ENCODE measurements around the gene ABCC8. TPM values are rescaled to one million over a fixed set of nuclear protein-coding genes. Genes with fewer than 3 reads are reported as not detected.

The ABCC8 gene
- total RNA-seq, 4 donors from 2014 or later, result 0.40 to 4.0 (median 3.5) TPM

DNA sequence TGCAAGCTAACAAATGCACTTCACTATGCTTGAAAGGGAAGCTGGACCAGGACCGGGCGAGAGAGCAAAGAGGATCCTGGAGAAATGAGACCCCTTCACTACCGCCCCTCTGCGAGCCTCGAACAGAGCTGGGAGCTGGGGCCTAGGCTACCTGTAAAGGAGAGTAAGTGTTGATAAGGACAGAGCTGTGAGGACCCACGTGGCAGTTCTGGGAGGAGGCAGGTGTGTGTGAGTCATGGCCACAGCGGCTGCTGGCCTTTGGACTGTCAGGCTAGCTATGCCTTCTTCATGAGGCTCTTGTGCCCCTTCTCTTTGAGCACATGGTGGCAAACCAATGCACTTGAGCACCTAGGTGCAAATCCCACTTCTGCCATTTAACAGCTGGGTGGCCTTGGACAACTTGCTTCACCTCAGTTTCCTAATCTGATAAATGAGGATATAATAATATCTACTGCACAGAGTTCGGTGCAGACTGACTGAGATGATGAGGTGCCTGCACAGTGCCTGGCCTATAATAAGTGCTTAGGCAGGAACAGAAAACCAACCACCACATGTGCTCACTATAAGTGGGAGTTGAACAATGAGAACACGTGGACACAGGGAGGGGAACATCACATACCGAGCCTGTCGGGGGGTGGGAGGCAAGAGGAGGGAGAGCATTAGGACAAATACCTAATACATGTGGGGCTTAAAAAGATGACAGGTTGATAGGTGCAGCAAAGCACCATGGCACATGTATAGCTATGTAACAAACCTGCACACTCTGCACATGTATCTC, 52.9 kb downstream of the ABCC8 start:
- no peaks in the 10 kb centered on the region for H3K36me3 ChIP-seq
- H3K4me1 ChIP-seq, result peaks cover 0 to 3% (median 2%) of the 10 kb centered on the region in 4 donors
- H3K9me3 ChIP-seq, result no peaks in the 10 kb centered on the region
- WGBS, 2 donors (ENCODE audit: low coverage in 1 of 2), result 66 to 84% methylated on average over 5 to 11 of the region's 11 CpGs
- peaks cover 11% of the 10 kb centered on the region for H3K27me3 ChIP-seq
- peak; percentile 72 for DNase-seq
- no peak overlapping the region for H3K4me3 ChIP-seq
- in situ Hi-C loops (cut with MboI; ENCODE audit: low pct_ligation_motif_present in 1 of 4, low pct_unique_long_range_greater_than_20kb in 1 of 4, low sequenced_read_pairs in 3 of 4) (no loop called here), intact Hi-C loops (cut with DNase I; ENCODE audit: low total_unique reads) (no loop called here)
- TF ChIP-seq POLR2AphosphoS5 (IDR thresholded peaks at IDR 0.05), result no peak
- TF ChIP-seq, protein P1, sequence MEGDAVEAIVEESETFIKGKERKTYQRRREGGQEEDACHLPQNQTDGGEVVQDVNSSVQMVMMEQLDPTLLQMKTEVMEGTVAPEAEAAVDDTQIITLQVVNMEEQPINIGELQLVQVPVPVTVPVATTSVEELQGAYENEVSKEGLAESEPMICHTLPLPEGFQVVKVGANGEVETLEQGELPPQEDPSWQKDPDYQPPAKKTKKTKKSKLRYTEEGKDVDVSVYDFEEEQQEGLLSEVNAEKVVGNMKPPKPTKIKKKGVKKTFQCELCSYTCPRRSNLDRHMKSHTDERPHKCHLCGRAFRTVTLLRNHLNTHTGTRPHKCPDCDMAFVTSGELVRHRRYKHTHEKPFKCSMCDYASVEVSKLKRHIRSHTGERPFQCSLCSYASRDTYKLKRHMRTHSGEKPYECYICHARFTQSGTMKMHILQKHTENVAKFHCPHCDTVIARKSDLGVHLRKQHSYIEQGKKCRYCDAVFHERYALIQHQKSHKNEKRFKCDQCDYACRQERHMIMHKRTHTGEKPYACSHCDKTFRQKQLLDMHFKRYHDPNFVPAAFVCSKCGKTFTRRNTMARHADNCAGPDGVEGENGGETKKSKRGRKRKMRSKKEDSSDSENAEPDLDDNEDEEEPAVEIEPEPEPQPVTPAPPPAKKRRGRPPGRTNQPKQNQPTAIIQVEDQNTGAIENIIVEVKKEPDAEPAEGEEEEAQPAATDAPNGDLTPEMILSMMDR (IDR thresholded peaks at IDR 0.05), result no peak
- no peak for TF ChIP-seq EP300 (IDR thresholded peaks at IDR 0.05; ENCODE audit: low read depth)
- TF ChIP-seq POLR2A (IDR thresholded peaks at IDR 0.05), result no peak
- no peak overlapping the region for H3K27ac ChIP-seq

DNA sequence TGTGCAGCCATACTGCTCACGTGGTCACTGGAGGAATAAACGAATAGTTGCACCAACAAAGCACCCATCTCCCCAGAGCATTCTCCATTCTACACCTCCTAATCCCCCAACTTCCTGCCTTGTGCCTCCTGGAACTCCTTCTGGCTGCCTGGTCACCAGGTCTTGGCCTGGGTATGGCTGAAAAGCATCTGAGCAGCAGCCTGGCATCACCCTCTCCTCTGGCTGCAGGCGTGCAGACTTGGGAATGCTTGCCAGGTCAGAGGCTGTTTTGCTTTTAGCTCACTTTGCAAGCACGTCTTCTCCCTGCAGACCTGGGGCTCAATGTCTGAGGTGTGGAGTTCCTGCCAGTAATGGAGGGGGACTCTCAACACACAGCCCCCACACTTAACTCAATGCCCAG, 54.9 kb downstream of the ABCC8 start:
- TF ChIP-seq, protein P1 (IDR thresholded peaks at IDR 0.05), result no peak
- TF ChIP-seq POLR2A (IDR thresholded peaks at IDR 0.05) (no peak), POLR2AphosphoS5 (IDR thresholded peaks at IDR 0.05) (no peak), EP300 (IDR thresholded peaks at IDR 0.05; ENCODE audit: low read depth) (no peak)
- H3K4me1 ChIP-seq, result peaks cover 0 to 3% (median 2%) of the 10 kb centered on the region in 4 donors
- intact Hi-C loops (cut with DNase I; ENCODE audit: low total_unique reads) (no loop called here), in situ Hi-C loops (cut with MboI; ENCODE audit: low pct_ligation_motif_present in 1 of 4, low pct_unique_long_range_greater_than_20kb in 1 of 4, low sequenced_read_pairs in 3 of 4) (no loop called here)
- no peaks in the 10 kb centered on the region for H3K9me3 ChIP-seq
- H3K4me3 ChIP-seq, result no peak overlapping the region
- no peak for DNase-seq
- H3K27me3 ChIP-seq, result peaks cover 16% of the 10 kb centered on the region
- no peak overlapping the region for H3K27ac ChIP-seq
- H3K36me3 ChIP-seq, result no peaks in the 10 kb centered on the region
- 35 to 68% methylated on average over 2 to 4 of the region's 4 CpGs for WGBS, 2 donors (ENCODE audit: low coverage in 1 of 2)

DNA sequence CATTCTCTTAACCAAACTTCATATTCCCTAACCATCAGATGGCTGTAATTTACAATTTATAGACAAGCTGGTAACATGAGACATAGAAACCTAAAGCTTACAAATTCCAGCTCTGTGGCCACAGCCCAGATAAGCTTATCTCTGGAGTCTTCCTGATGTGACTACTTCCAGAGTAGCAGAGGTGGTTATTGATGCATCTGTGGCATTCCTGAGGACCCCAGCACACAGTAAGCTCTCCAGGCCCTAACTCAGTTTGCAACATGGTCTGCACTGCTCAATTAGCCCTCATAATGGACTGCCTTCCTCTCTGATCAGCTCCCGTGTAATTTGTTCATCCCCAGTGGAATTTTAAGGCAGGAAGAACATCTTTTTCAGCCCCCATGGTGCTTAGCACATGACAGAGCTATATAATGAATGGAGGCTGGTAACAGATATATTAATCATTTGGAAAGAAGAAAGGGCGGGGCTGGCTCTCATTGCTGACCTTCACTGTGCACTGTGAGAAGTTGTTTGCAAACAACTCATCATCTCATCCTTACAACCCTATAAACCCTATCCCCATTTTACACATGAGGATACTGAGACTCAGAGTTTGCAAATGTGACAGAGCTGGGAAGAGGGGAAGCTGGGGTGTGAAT, 58.1 kb downstream of the ABCC8 start:
- peaks cover 0 to 5% (median under 1%) of the 10 kb centered on the region in 4 donors for H3K4me1 ChIP-seq
- H3K36me3 ChIP-seq, result no peaks in the 10 kb centered on the region
- WGBS, 2 donors (ENCODE audit: low coverage in 1 of 2), result 72 to 100% methylated on average over 1 to 2 of the region's 2 CpGs
- no peak overlapping the region for H3K27ac ChIP-seq
- H3K9me3 ChIP-seq, result no peaks in the 10 kb centered on the region
- peaks cover 16% of the 10 kb centered on the region for H3K27me3 ChIP-seq
- in situ Hi-C loops (cut with MboI; ENCODE audit: low pct_ligation_motif_present in 1 of 4, low pct_unique_long_range_greater_than_20kb in 1 of 4, low sequenced_read_pairs in 3 of 4) (no loop called here), intact Hi-C loops (cut with DNase I; ENCODE audit: low total_unique reads) (no loop called here)
- H3K4me3 ChIP-seq, result no peak overlapping the region
- DNase-seq, result no peak
- TF ChIP-seq, protein P1 (IDR thresholded peaks at IDR 0.05), result no peak
- TF ChIP-seq EP300 (IDR thresholded peaks at IDR 0.05; ENCODE audit: low read depth) (no peak), POLR2AphosphoS5 (IDR thresholded peaks at IDR 0.05) (no peak), POLR2A (IDR thresholded peaks at IDR 0.05) (no peak)

DNA sequence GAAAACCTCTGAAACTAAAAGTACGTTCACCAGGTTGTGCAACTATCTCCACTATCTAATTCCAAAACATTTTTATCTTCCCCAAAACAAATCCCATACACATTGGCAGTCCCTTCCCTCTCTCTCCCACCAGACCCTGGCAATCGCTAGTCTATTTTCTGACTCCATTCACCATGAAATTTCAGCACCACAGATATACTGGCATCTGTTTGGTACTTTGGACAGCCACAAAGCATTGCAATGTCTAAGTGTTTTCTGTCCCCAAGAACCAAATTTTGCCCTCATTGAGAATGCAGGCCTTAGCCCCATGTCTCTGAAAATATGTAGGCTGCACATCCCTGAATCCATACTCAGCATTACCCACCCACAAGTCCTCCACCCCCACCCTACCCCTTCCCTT, 60.2 kb downstream of the ABCC8 start:
- intact Hi-C loops (cut with DNase I; ENCODE audit: low total_unique reads) (no loop called here), in situ Hi-C loops (cut with MboI; ENCODE audit: low pct_ligation_motif_present in 1 of 4, low pct_unique_long_range_greater_than_20kb in 1 of 4, low sequenced_read_pairs in 3 of 4) (no loop called here)
- Histone ChIP-seq H3K4me3 (no peak overlapping the region), H3K36me3 (no peaks in the 10 kb centered on the region), H3K9me3 (no peaks in the 10 kb centered on the region), H3K4me1 (peaks cover 0 to 13% (median 5%) of the 10 kb centered on the region in 4 donors), H3K27me3 (peaks cover 16% of the 10 kb centered on the region), H3K27ac (no peak overlapping the region)
- 48 to 71% methylated on average over 2 of the region's 2 CpGs for WGBS, 2 donors (ENCODE audit: low coverage in 1 of 2)
- TF ChIP-seq, protein P1 (IDR thresholded peaks at IDR 0.05), result no peak
- no peak for TF ChIP-seq POLR2AphosphoS5 (IDR thresholded peaks at IDR 0.05)
- no peak for TF ChIP-seq POLR2A (IDR thresholded peaks at IDR 0.05)
- no peak for TF ChIP-seq EP300 (IDR thresholded peaks at IDR 0.05; ENCODE audit: low read depth)
- DNase-seq, result no peak

All from transverse colon (tissue), 4 donors.